CD14-positive monocyte (primary cell): Measurements from ENCODE around the gene ATAD2B. TPM values are rescaled to one million over a fixed set of nuclear protein-coding genes. Genes with fewer than 3 reads are reported as not detected.

Source experiments
- DNase-seq, 3 donors: peaks; one replicate each; pipeline ENCODE4 v3.0.0-alpha.2; 2011 to 2022
- H2AFZ ChIP-seq: 2 replicates; pipeline ENCODE4 v1.6.0; 2012; ENCODE audit warnings: mild to moderate bottlenecking, low read depth, low read length, inconsistent platforms; ENCODE audit not compliant: insufficient read depth, poor library complexity, severe bottlenecking
- H3K27ac ChIP-seq, 2 donors: 1 replicate in 1 of 2; 2 replicates in 1 of 2; pipeline ENCODE4 v1.5.1; 2012 to 2013; ENCODE audit warnings: low read length in 2 of 2, control low read depth in 1 of 2, inconsistent platforms in 1 of 2, low read depth in 1 of 2, mild to moderate bottlenecking in 1 of 2
- H3K27me3 ChIP-seq, 2 donors: one replicate each; pipeline versions ENCODE4 v1.6.0 to v1.6.1; 2011 to 2013; ENCODE audit warnings: low read length in 2 of 2; ENCODE audit not compliant: control insufficient read depth in 2 of 2, insufficient read depth in 2 of 2
- H3K36me3 ChIP-seq, 2 donors: replicated peaks in 1 of 2; 1 replicate in 1 of 2; 2 replicates in 1 of 2; pipeline versions ENCODE4 v1.5.1 to v1.6.1; 2012 to 2013; ENCODE audit warnings: low read length in 2 of 2, control low read depth in 1 of 2, inconsistent platforms in 1 of 2, mild to moderate bottlenecking in 1 of 2; ENCODE audit not compliant: insufficient read depth in 2 of 2, control insufficient read depth in 1 of 2
- H3K4me1 ChIP-seq, 2 donors: 1 replicate in 1 of 2; 2 replicates in 1 of 2; pipeline versions ENCODE4 v1.5.1 to v1.6.1; 2012 to 2013; ENCODE audit warnings: low read length in 2 of 2, control low read depth in 1 of 2, inconsistent platforms in 1 of 2, mild to moderate bottlenecking in 1 of 2, moderate library complexity in 1 of 2; ENCODE audit not compliant: insufficient read depth in 2 of 2, control insufficient read depth in 1 of 2
- H3K4me2 ChIP-seq: replicated peaks from 2 replicates; pipeline ENCODE3; 2012; ENCODE audit warnings: low read length, moderate library complexity, mild to moderate bottlenecking; ENCODE audit not compliant: poor library complexity, severe bottlenecking; ENCODE audit errors: extremely low read depth
- H3K4me3 ChIP-seq, 3 experiments: fragments of 200-600 bp in 1 of 3; sonication (generic) in 1 of 3; replicated peaks in 1 of 3; 1 replicate in 2 of 3; 2 replicates in 1 of 3; pipeline ENCODE4 v1.5.1; 2011 to 2013; ENCODE audit warnings: low read length in 3 of 3, mild to moderate bottlenecking in 3 of 3, control low read depth in 2 of 3, low read depth in 2 of 3, inconsistent platforms in 1 of 3, moderate library complexity in 1 of 3
- H3K79me2 ChIP-seq: 2 replicates; pipeline ENCODE4 v1.6.0; 2012; ENCODE audit warnings: mild to moderate bottlenecking, control low read depth, inconsistent platforms, low read length, moderate library complexity; ENCODE audit not compliant: insufficient read depth
- H3K9ac ChIP-seq: 2 replicates; pipeline ENCODE4 v1.6.0; 2017; ENCODE audit warnings: low read length, mild to moderate bottlenecking; ENCODE audit not compliant: insufficient read depth, poor library complexity, severe bottlenecking
- H3K9me3 ChIP-seq, 2 donors: replicated peaks in 1 of 2; 1 replicate in 1 of 2; 2 replicates in 1 of 2; pipeline versions ENCODE4 v1.5.1 to v1.6.1; 2012 to 2013; ENCODE audit warnings: low read length in 2 of 2, control low read depth in 1 of 2; ENCODE audit not compliant: control insufficient read depth in 1 of 2, insufficient read depth in 1 of 2
- H4K20me1 ChIP-seq: 2 replicates; pipeline ENCODE4 v1.6.0; 2012; ENCODE audit warnings: mild to moderate bottlenecking, low read length, control low read depth, moderate library complexity; ENCODE audit not compliant: insufficient read depth
- H3K27ac Mint-ChIP-seq, 7 donors: one replicate each; pipeline ENCODE4 v1.8.0; 2020; ENCODE audit warnings: mild to moderate bottlenecking in 7 of 7, mixed read lengths in 7 of 7, moderate library complexity in 6 of 7, inconsistent platforms in 2 of 7
- H3K27me3 Mint-ChIP-seq, 3 donors: one replicate each; pipeline ENCODE4 v1.8.0; 2021 to 2022; ENCODE audit warnings: low read depth in 3 of 3, mild to moderate bottlenecking in 3 of 3, mixed read lengths in 3 of 3, moderate library complexity in 3 of 3, inconsistent platforms in 1 of 3
- H3K36me3 Mint-ChIP-seq, 2 donors: one replicate each; pipeline ENCODE4 v1.8.0; 2020; ENCODE audit warnings: mixed read lengths in 2 of 2, inconsistent platforms in 1 of 2, mild to moderate bottlenecking in 1 of 2
- H3K4me1 Mint-ChIP-seq: one replicate; pipeline ENCODE4 v1.8.0; 2020; ENCODE audit warnings: mild to moderate bottlenecking, mixed read lengths
- H3K4me3 Mint-ChIP-seq, 2 donors: one replicate each; pipeline ENCODE4 v1.8.0; 2020; ENCODE audit warnings: mild to moderate bottlenecking in 2 of 2, mixed read lengths in 2 of 2, moderate library complexity in 1 of 2
- H3K9me3 Mint-ChIP-seq, 7 donors: one replicate each; pipeline ENCODE4 v1.8.0; 2020 to 2022; ENCODE audit warnings: mixed read lengths in 7 of 7, mild to moderate bottlenecking in 6 of 7, moderate library complexity in 6 of 7, inconsistent platforms in 2 of 7
- WGBS: methylation state at CpG from one replicate; pipeline ENCODE4 v1.1.5; 2013; ENCODE audit warnings: missing lambda C conversion rate; ENCODE audit not compliant: insufficient coverage; 5-methylcytosine and 5-hydroxymethylcytosine counted together
- intact Hi-C, 2 donors: fragments of 100-400 bp; cut with micrococcal nuclease; formaldehyde crosslinking; loops; one replicate each; pipeline versions ENCODE4 v1.15.0 to v1.15.1; 2023
- polyA plus RNA-seq, 3 donors: library from polyadenylated mRNA; depleted of rRNA in 1 of 3; unstranded in 2 of 3; stranded (reverse) in 1 of 3; fragments of 300-500 nt in 2 of 3; fragments of >200 nt in 1 of 3; fragmentation: Illumina TruSeq in 2 of 3; gene quantifications; 1 replicate in 2 of 3; 2 replicates in 1 of 3; pipeline ENCODE4 v1.2.3, GENCODE V29; 2012 to 2021
- TF ChIP-seq, protein P1 (sequence below): fragments of 200-600 bp; IDR thresholded peaks from one replicate; pipeline ENCODE4 v1.8.0; 2022; ENCODE audit warnings: antibody characterized with exemption, mild to moderate bottlenecking

The ATAD2B gene
- polyA plus RNA-seq, 3 donors: 4.9 to 12.1 (median 7.2) TPM

DNA sequence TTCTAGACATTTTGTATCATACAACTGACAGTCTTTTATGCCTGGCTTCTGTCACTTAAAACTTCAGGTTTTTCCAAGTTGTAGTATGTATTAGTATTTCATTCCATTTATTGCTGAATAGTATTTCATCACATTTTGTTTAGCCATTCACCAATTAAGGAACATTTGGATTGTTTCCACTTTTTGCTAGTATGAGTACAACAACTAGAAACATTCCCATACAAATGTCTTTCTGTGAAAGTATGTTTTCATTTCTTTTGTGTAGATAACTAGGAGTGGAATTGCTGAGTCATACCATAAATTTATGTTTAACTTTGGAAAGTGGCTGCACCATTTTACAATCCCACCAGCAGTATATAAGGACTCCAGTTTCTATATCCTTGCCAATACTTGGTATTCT is 135.9 kb downstream of the ATAD2B start:
- Mint-ChIP-seq H3K4me1 (peaks cover 23% of the 10 kb centered on the region), H3K27me3 (no peaks in the 10 kb centered on the region), H3K9me3 (no peaks in the 10 kb centered on the region), H3K27ac (no peak overlapping the region), H3K4me3 (no peak overlapping the region), H3K36me3 (peaks cover 36 to 52% of the 10 kb centered on the region in 2 donors)
- Histone ChIP-seq H3K4me1 (peaks cover 0 to 10% of the 10 kb centered on the region in 2 donors), H3K27ac (no peak overlapping the region), H3K36me3 (peaks cover 19 to 68% of the 10 kb centered on the region in 2 donors), H3K9ac (no peak overlapping the region), H3K27me3 (no peaks in the 10 kb centered on the region), H3K4me3 (no peak overlapping the region), H4K20me1 (peaks cover 7% of the 10 kb centered on the region), H3K79me2 (peaks cover 3% of the 10 kb centered on the region), H3K9me3 (no peaks in the 10 kb centered on the region), H3K4me2 (no peak overlapping the region), H2AFZ (no peak overlapping the region)
- no peak for DNase-seq
- intact Hi-C loops: no loop called here
- TF ChIP-seq, protein P1, sequence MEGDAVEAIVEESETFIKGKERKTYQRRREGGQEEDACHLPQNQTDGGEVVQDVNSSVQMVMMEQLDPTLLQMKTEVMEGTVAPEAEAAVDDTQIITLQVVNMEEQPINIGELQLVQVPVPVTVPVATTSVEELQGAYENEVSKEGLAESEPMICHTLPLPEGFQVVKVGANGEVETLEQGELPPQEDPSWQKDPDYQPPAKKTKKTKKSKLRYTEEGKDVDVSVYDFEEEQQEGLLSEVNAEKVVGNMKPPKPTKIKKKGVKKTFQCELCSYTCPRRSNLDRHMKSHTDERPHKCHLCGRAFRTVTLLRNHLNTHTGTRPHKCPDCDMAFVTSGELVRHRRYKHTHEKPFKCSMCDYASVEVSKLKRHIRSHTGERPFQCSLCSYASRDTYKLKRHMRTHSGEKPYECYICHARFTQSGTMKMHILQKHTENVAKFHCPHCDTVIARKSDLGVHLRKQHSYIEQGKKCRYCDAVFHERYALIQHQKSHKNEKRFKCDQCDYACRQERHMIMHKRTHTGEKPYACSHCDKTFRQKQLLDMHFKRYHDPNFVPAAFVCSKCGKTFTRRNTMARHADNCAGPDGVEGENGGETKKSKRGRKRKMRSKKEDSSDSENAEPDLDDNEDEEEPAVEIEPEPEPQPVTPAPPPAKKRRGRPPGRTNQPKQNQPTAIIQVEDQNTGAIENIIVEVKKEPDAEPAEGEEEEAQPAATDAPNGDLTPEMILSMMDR: no peak

DNA sequence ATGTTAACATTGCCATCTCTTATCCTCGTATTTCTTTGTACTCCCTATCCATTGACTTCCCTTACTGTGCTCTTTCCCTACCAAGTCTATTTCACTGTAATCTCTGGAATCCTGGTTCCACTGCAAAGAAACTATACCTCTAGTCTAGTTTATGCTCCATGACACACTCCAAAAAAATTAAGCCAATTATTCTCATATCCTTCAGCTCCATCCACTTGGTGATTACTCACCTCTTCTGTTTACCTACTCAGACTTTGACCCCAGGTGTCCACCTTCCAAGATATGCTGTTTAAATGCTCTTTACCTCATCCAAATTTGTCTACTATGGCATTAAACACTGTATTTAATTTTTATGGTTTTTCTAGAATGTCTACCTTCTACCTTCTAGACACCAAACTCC is 137.9 kb downstream of the ATAD2B start:
- Histone ChIP-seq H3K4me3 (no peak overlapping the region), H2AFZ (no peak overlapping the region), H4K20me1 (peaks cover 5% of the 10 kb centered on the region), H3K27me3 (no peaks in the 10 kb centered on the region), H3K9me3 (no peaks in the 10 kb centered on the region), H3K4me2 (no peak overlapping the region), H3K4me1 (peaks cover 0 to 10% of the 10 kb centered on the region in 2 donors), H3K27ac (no peak overlapping the region), H3K9ac (no peak overlapping the region), H3K79me2 (peaks cover 3% of the 10 kb centered on the region), H3K36me3 (peaks cover 35 to 75% of the 10 kb centered on the region in 2 donors)
- DNase-seq: no peak
- TF ChIP-seq, protein P1: no peak
- peaks cover 22% of the 10 kb centered on the region for H3K4me1 Mint-ChIP-seq
- no peaks in the 10 kb centered on the region for H3K9me3 Mint-ChIP-seq
- no peak overlapping the region for H3K4me3 Mint-ChIP-seq
- peaks cover 46 to 60% of the 10 kb centered on the region in 2 donors for H3K36me3 Mint-ChIP-seq
- H3K27me3 Mint-ChIP-seq: no peaks in the 10 kb centered on the region
- 100% methylated on average over 1 of the region's 1 CpG for WGBS
- peak overlapping the region in 1 of 7 donors; percentile 4 for H3K27ac Mint-ChIP-seq
- intact Hi-C loops: no loop called here
